ENCODE data around the gene RBPMS2.
"Not testable (repeated sequence)": the region's sequence is repeated elsewhere in the genome, so short reads cannot be mapped to it uniquely, and the experiment has no call there.

Gene RBPMS2

GRCh38 chr15:64807751-64808222, 32.4 kb upstream of the RBPMS2 start:
- H3K4me1 ChIP-seq (ENCODE audit: control insufficient read depth in 5 of 5, insufficient read depth in 5 of 5, low read length in 5 of 5), result peaks cover 0 to 5% (median 0%) of the 10 kb centered on the region in 5 donors
- no peaks in the 10 kb centered on the region for H3K36me3 ChIP-seq (ENCODE audit: control insufficient read depth in 5 of 5, insufficient read depth in 5 of 5, low read length in 5 of 5)
- no peak overlapping the region for H3K27ac ChIP-seq (ENCODE audit: low read depth, low read length)
- H3K27me3 ChIP-seq (ENCODE audit: control insufficient read depth in 5 of 5, insufficient read depth in 4 of 5, low read length in 5 of 5), result peaks cover 0 to 2% (median 0%) of the 10 kb centered on the region in 5 donors
- no peaks in the 10 kb centered on the region for H3K9me3 ChIP-seq (ENCODE audit: control insufficient read depth in 5 of 5, low read length in 5 of 5)
- H3K4me3 ChIP-seq (ENCODE audit: low read depth in 1 of 5, low read length in 5 of 5), result no peak overlapping the region
- H3K9ac ChIP-seq (ENCODE audit: low read length in 5 of 5), result no peak overlapping the region

DNA sequence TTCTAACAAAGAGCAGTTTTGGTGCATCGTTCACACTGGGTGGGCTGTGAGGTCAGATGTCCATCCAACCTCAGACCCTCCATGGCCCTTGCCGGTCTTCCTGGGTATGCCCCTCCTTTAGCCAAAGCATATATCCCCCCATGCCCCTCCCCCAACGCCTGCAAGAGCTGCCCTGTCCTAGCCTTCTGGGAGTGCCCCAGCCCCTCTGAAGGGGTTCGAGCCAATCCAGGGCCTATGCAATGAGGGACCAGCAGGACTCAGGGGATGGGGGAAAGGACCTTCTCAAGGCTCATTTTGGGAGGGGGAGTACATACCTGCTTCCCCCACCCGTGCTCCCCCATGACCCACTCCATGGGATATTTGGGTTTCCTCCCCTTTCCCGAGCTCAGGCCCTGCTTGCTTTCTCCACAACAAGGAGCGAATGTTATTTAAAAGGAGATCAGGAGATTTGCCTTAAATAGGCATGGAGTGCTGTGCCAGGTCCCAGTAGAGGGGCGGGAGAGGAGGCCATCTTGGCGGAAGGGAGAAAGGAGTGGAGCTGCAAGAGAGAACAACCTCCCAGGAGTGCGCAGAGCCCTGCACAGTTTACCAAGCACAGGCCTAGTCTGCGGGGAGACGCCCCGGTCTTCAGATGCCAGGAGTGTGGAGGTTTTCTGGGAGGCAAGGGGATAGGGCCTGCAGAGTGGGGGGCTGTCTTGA, 31.8 kb upstream of the RBPMS2 start:
- Histone ChIP-seq H3K4me1 (ENCODE audit: control insufficient read depth in 5 of 5, insufficient read depth in 5 of 5, low read length in 5 of 5) (peaks cover 0 to 5% (median 0%) of the 10 kb centered on the region in 5 donors), H3K9me3 (ENCODE audit: control insufficient read depth in 5 of 5, low read length in 5 of 5) (no peaks in the 10 kb centered on the region), H3K9ac (ENCODE audit: low read length in 5 of 5) (no peak overlapping the region), H3K36me3 (ENCODE audit: control insufficient read depth in 5 of 5, insufficient read depth in 5 of 5, low read length in 5 of 5) (no peaks in the 10 kb centered on the region), H3K27ac (ENCODE audit: low read depth, low read length) (no peak overlapping the region), H3K4me3 (ENCODE audit: low read depth in 1 of 5, low read length in 5 of 5) (no peak overlapping the region), H3K27me3 (ENCODE audit: control insufficient read depth in 5 of 5, insufficient read depth in 4 of 5, low read length in 5 of 5) (peaks cover 0 to 2% (median 0%) of the 10 kb centered on the region in 5 donors)

DNA sequence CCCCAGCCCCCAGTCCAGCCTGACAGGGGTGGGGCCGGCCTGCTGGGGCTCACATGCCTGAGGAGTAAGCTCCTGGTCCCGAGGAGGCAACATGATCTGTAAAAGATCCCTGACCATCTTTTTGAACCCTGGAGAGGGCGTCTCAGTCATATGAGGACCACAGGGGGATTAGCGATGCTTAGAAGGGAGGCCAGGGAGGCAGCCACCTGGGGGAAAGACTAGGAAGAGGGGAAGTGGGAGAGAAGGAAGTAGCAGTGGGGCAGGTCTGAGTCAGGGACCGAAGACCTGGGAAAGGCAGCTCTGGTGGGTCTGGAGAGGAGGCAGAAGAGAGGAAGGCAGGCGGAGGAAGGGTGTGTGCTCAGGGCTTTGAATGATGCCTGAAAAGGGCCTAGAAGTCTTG, 31.1 kb upstream of the RBPMS2 start:
- peaks cover 0 to 2% (median 0%) of the 10 kb centered on the region in 5 donors for H3K27me3 ChIP-seq (ENCODE audit: control insufficient read depth in 5 of 5, insufficient read depth in 4 of 5, low read length in 5 of 5)
- no peak overlapping the region for H3K27ac ChIP-seq (ENCODE audit: low read depth, low read length)
- no peak overlapping the region for H3K9ac ChIP-seq (ENCODE audit: low read length in 5 of 5)
- H3K4me1 ChIP-seq (ENCODE audit: control insufficient read depth in 5 of 5, insufficient read depth in 5 of 5, low read length in 5 of 5), result peaks cover 0 to 9% (median 2%) of the 10 kb centered on the region in 5 donors
- no peaks in the 10 kb centered on the region for H3K36me3 ChIP-seq (ENCODE audit: control insufficient read depth in 5 of 5, insufficient read depth in 5 of 5, low read length in 5 of 5)
- no peaks in the 10 kb centered on the region for H3K9me3 ChIP-seq (ENCODE audit: control insufficient read depth in 5 of 5, low read length in 5 of 5)
- no peak overlapping the region for H3K4me3 ChIP-seq (ENCODE audit: low read depth in 1 of 5, low read length in 5 of 5)

- Histone ChIP-seq H3K27me3 (ENCODE audit: control insufficient read depth in 5 of 5, insufficient read depth in 4 of 5, low read length in 5 of 5) (peaks cover 0 to 2% (median 0%) of the 10 kb centered on the region in 5 donors), H3K9ac (ENCODE audit: low read length in 5 of 5) (no peak overlapping the region), H3K27ac (ENCODE audit: low read depth, low read length) (no peak overlapping the region), H3K36me3 (ENCODE audit: control insufficient read depth in 5 of 5, insufficient read depth in 5 of 5, low read length in 5 of 5) (no peaks in the 10 kb centered on the region), H3K4me1 (ENCODE audit: control insufficient read depth in 5 of 5, insufficient read depth in 5 of 5, low read length in 5 of 5) (peaks cover 0 to 9% (median 0%) of the 10 kb centered on the region in 5 donors), H3K4me3 (ENCODE audit: low read depth in 1 of 5, low read length in 5 of 5) (no peak overlapping the region), H3K9me3 (ENCODE audit: control insufficient read depth in 5 of 5, low read length in 5 of 5) (no peaks in the 10 kb centered on the region)
Observed at GRCh38 chr15:64804619-64805018, 29.2 kb upstream of the RBPMS2 start.

DNA sequence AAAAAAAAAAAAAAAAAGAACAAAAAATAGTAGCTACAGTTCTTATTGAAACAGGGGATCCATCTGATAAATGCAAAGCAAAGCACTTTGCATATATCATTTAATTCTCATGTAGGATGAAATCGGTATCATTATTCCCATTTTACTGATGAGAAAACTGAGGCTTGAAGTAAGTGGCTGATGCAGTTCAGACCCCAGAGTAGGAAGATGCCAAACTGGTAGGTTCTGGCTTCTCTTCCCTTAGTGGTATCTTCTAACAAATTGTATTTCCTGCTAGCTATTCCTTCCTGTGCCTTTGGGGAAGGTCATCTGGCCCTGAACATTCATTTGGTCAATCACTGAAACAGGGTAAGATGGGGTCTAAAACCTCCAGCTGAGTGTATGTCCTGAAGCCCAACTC, 28.1 kb upstream of the RBPMS2 start:
- Histone ChIP-seq H3K4me3 (ENCODE audit: low read depth in 1 of 5, low read length in 5 of 5) (no peak overlapping the region), H3K9me3 (ENCODE audit: control insufficient read depth in 5 of 5, low read length in 5 of 5) (no peaks in the 10 kb centered on the region), H3K9ac (ENCODE audit: low read length in 5 of 5) (no peak overlapping the region), H3K36me3 (ENCODE audit: control insufficient read depth in 5 of 5, insufficient read depth in 5 of 5, low read length in 5 of 5) (no peaks in the 10 kb centered on the region), H3K4me1 (ENCODE audit: control insufficient read depth in 5 of 5, insufficient read depth in 5 of 5, low read length in 5 of 5) (peaks cover 0 to 9% (median 0%) of the 10 kb centered on the region in 5 donors), H3K27ac (ENCODE audit: low read depth, low read length) (no peak overlapping the region), H3K27me3 (ENCODE audit: control insufficient read depth in 5 of 5, insufficient read depth in 4 of 5, low read length in 5 of 5) (no peaks in the 10 kb centered on the region)

- Histone ChIP-seq H3K9me3 (ENCODE audit: control insufficient read depth in 5 of 5, low read length in 5 of 5) (no peaks in the 10 kb centered on the region), H3K36me3 (ENCODE audit: control insufficient read depth in 5 of 5, insufficient read depth in 5 of 5, low read length in 5 of 5) (no peaks in the 10 kb centered on the region), H3K4me3 (ENCODE audit: low read depth in 1 of 5, low read length in 5 of 5) (no peak overlapping the region), H3K27me3 (ENCODE audit: control insufficient read depth in 5 of 5, insufficient read depth in 4 of 5, low read length in 5 of 5) (no peaks in the 10 kb centered on the region), H3K27ac (ENCODE audit: low read depth, low read length) (no peak overlapping the region), H3K9ac (ENCODE audit: low read length in 5 of 5) (no peak overlapping the region), H3K4me1 (ENCODE audit: control insufficient read depth in 5 of 5, insufficient read depth in 5 of 5, low read length in 5 of 5) (peaks cover 0 to 4% (median 0%) of the 10 kb centered on the region in 5 donors)
Observed at GRCh38 chr15:64800476-64800875, 25.1 kb upstream of the RBPMS2 start.

DNA sequence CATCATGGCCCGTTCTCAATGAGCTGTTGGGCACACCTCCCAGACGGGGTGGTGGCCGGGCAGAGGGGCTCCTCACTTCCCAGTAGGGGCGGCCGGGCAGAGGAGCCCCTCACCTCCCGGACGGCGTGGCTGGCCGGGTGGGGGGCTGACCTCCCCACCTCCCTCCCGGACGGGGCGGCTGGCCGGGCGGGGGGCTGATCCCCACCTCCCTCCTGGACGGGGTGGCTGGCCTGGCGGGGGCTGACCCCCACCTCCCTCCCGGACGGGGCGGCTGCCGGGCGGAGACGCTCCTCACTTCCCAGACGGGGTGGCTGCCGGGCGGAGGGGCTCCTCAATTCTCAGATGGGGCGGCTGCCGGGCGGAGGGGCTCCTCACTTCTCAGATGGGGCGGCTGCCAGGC, 23.5 kb upstream of the RBPMS2 start:
- not testable (repeated sequence) for H3K27ac ChIP-seq (ENCODE audit: low read depth, low read length); H3K4me3 ChIP-seq (ENCODE audit: low read depth in 1 of 5, low read length in 5 of 5); H3K27me3 ChIP-seq (ENCODE audit: control insufficient read depth in 5 of 5, insufficient read depth in 4 of 5, low read length in 5 of 5); H3K9ac ChIP-seq (ENCODE audit: low read length in 5 of 5); H3K9me3 ChIP-seq (ENCODE audit: control insufficient read depth in 5 of 5, low read length in 5 of 5); H3K36me3 ChIP-seq (ENCODE audit: control insufficient read depth in 5 of 5, insufficient read depth in 5 of 5, low read length in 5 of 5); H3K4me1 ChIP-seq (ENCODE audit: control insufficient read depth in 5 of 5, insufficient read depth in 5 of 5, low read length in 5 of 5)

DNA sequence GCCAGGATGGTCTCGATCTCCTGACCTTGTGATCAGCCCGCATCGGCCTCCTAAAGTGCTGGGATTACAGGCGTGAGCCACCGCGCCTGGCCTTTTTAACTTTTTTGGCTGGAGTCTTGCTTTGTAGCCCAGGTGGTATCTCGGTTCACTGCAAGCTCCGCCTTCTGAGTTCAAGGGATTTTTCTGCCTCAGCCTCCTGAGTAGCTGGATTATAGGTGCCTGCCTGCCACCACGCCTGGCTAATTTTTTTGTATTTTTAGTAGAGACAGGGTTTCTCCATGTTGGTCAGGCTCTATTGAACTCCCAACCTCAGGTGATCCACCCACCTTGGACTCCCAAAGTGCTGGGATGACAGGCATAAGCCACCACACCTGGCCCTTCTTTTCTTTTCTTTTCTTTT, 20.5 kb upstream of the RBPMS2 start:
- H3K9ac ChIP-seq (ENCODE audit: low read length in 5 of 5); H3K36me3 ChIP-seq (ENCODE audit: control insufficient read depth in 5 of 5, insufficient read depth in 5 of 5, low read length in 5 of 5); H3K9me3 ChIP-seq (ENCODE audit: control insufficient read depth in 5 of 5, low read length in 5 of 5); H3K4me3 ChIP-seq (ENCODE audit: low read depth in 1 of 5, low read length in 5 of 5); H3K27me3 ChIP-seq (ENCODE audit: control insufficient read depth in 5 of 5, insufficient read depth in 4 of 5, low read length in 5 of 5); H3K27ac ChIP-seq (ENCODE audit: low read depth, low read length); H3K4me1 ChIP-seq (ENCODE audit: control insufficient read depth in 5 of 5, insufficient read depth in 5 of 5, low read length in 5 of 5): not testable (repeated sequence)

DNA sequence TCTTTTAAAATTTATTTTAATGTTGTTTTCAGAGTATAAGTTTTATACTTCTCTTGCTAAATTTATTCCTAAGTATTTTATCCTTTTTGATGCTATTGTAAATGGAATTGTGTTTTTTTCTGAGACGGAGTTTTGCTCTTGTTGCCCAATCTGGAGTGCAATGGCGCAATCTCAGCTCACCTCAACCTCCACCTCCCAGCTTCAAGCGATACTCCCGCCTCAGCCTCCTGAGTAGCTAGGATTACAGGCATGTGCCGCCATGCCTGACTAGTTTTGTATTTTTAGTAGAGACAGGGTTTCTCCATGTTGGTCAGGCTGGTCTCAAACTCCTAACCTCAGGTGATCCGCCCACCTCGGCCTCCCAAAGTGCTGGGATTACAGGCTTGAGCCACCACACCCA, 19.9 kb upstream of the RBPMS2 start:
- not testable (repeated sequence) for H3K36me3 ChIP-seq (ENCODE audit: control insufficient read depth in 5 of 5, insufficient read depth in 5 of 5, low read length in 5 of 5); H3K4me1 ChIP-seq (ENCODE audit: control insufficient read depth in 5 of 5, insufficient read depth in 5 of 5, low read length in 5 of 5); H3K9me3 ChIP-seq (ENCODE audit: control insufficient read depth in 5 of 5, low read length in 5 of 5); H3K27me3 ChIP-seq (ENCODE audit: control insufficient read depth in 5 of 5, insufficient read depth in 4 of 5, low read length in 5 of 5); H3K27ac ChIP-seq (ENCODE audit: low read depth, low read length); H3K9ac ChIP-seq (ENCODE audit: low read length in 5 of 5); H3K4me3 ChIP-seq (ENCODE audit: low read depth in 1 of 5, low read length in 5 of 5)

- H3K9ac ChIP-seq (ENCODE audit: low read length in 5 of 5), result no peak overlapping the region
- H3K4me1 ChIP-seq (ENCODE audit: control insufficient read depth in 5 of 5, insufficient read depth in 5 of 5, low read length in 5 of 5), result peaks cover 0 to 4% (median 0%) of the 10 kb centered on the region in 5 donors
- no peak overlapping the region for H3K27ac ChIP-seq (ENCODE audit: low read depth, low read length)
- H3K36me3 ChIP-seq (ENCODE audit: control insufficient read depth in 5 of 5, insufficient read depth in 5 of 5, low read length in 5 of 5), result no peaks in the 10 kb centered on the region
- no peak overlapping the region for H3K4me3 ChIP-seq (ENCODE audit: low read depth in 1 of 5, low read length in 5 of 5)
- no peaks in the 10 kb centered on the region for H3K27me3 ChIP-seq (ENCODE audit: control insufficient read depth in 5 of 5, insufficient read depth in 4 of 5, low read length in 5 of 5)
- H3K9me3 ChIP-seq (ENCODE audit: control insufficient read depth in 5 of 5, low read length in 5 of 5), result no peaks in the 10 kb centered on the region
Observed at GRCh38 chr15:64792282-64792681, 16.9 kb upstream of the RBPMS2 start.

All from subcutaneous abdominal adipose tissue (tissue), 5 donors.